HG03378 (cell line): Measurements from ENCODE around the gene THSD4.
"Not testable (repeated sequence)": the region's sequence is repeated elsewhere in the genome, so short reads cannot be mapped to it uniquely, and the experiment has no call there.

Experiments used
- ATAC-seq: cut with Tn5 transposase; IDR thresholded peaks from one replicate; pipeline ENCODE4 v1.9.1; 2021; ENCODE audit warnings: mild to moderate bottlenecking, moderate library complexity; ENCODE audit not compliant: unreplicated experiment

THSD4 gene

GRCh38 chr15:71362987-71363968 lies 248.0 kb downstream of the THSD4 start:
- no peak for ATAC-seq

GRCh38 chr15:71364117-71364584 lies 248.9 kb downstream of the THSD4 start:
- no peak for ATAC-seq

DNA sequence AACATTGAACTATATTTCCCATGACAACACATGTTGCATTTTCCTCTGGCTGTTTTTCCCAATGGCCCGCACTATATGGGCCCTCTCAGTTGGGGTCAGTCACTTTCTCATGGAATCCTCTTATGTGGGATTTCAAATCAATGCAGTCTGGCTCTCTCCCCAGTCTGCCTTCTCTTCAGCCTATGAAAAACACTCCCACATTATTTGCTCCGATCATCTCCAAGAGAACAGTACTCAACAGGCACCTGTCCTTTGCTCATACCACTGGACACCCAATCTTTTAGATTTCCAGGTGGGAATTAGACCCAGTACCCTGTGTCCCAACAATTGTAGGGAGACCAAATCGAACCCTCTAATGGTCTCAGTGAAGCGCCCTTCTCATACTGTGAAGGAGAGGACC lies 251.3 kb downstream of the THSD4 start:
- ATAC-seq: no peak

DNA sequence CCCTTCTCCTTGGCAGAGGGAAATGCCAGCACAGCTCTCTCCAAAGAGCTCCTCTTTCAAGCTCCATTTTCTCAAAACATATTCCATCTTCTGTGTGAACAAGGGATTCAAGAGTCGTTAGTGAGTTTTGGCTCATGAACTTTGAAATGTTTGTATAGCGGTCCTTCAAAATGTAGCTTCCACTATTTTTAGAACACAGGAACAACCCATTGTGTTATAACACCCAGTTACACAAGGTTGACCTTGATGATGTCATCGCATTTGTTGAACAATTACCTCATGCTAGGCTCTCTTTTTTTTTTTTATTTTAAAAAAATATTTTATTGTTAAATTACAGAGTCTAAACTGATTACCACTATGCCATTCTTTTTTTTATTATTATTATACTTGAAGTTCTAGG lies 251.7 kb downstream of the THSD4 start:
- no peak for ATAC-seq

- not testable (repeated sequence) for ATAC-seq
These were observed 252.5 kb downstream of the THSD4 start for GRCh38 chr15:71367737-71368136.

DNA sequence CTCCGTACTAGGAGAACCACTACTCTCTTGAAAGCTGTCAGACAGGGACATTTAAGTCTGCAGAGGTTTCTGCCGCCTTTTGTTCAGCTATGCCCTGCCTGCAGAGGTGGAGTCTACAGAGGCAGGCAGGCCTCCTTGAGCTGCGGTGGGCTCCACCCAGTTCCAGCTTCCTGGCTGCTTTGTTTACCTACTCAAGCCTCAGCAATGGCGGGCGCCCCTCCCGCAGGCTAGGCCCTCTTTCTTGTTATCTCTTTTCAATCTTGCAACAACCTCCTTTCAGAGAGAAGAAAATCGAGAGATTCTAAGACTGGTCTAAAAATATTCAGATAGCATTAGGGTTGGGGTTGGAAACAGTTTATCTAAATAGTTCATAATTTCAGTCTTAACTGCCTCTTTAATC lies 257.5 kb downstream of the THSD4 start:
- ATAC-seq: not testable (repeated sequence)

DNA sequence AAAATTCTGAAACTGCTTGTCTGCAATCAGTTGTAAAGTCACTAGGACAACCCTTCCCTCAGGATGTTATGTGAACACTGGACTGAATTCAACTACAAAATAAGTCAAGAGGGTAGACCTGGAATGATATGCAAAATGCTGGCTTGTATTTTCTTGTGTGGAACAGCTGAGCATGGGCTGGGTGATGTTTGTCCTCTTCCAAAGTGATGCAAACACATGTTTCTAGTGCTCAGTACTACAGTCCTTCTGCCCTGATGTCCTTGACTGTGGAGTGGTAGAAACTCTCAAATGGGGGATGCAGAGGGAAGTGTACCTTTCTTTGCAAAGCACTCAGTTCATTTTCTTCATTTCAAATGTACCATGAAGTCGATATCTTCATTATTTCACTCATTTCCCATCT lies 258.6 kb downstream of the THSD4 start:
- ATAC-seq: no peak

GRCh38 chr15:71374607-71375352 lies 259.5 kb downstream of the THSD4 start:
- ATAC-seq: no peak

GRCh38 chr15:71375934-71376333 lies 260.7 kb downstream of the THSD4 start:
- no peak for ATAC-seq

GRCh38 chr15:71379893-71380292 lies 264.6 kb downstream of the THSD4 start:
- no peak for ATAC-seq

DNA sequence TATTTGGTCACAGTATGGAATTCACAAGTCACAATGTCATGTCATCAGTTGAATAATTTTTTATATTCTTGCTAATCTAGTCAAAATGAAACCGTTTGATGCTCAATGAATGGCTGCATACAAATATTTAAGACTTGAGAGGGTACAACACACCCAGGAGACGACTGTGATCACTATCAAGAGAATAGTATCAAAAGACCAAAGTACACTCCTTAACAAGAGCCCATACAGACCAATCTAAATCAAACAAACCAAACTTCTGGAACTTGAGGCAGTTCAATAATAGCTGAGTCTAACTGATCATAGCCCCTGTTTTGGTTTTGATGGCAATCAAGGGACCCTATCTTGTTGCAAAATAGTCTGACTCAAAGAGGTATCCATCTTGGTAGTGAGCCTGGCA lies 265.1 kb downstream of the THSD4 start:
- ATAC-seq: no peak

- ATAC-seq: no peak
These were observed 269.2 kb downstream of the THSD4 start for GRCh38 chr15:71384501-71384900.

- ATAC-seq: no peak
These were observed 269.8 kb downstream of the THSD4 start for GRCh38 chr15:71385026-71385425.

GRCh38 chr15:71385457-71385856 lies 270.2 kb downstream of the THSD4 start:
- no peak for ATAC-seq

DNA sequence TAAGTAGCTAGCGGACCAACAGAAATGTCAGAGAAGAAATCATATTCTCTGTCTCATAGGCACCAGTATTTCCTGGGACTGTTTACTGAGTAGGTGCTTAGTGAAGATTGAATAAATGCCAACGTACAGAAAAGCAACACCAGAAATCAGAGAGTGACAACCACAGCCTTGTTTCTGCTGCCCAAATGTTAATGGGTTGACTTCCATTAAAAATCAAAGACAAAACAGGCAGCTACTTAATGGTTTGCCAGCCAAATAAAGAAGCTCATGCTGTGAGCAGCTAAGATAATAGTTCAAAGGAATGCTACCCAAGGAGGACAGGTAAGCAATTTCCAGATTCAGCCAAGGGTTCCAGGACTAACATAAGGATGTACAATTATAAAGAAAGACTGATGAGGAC lies 270.7 kb downstream of the THSD4 start:
- no peak for ATAC-seq

DNA sequence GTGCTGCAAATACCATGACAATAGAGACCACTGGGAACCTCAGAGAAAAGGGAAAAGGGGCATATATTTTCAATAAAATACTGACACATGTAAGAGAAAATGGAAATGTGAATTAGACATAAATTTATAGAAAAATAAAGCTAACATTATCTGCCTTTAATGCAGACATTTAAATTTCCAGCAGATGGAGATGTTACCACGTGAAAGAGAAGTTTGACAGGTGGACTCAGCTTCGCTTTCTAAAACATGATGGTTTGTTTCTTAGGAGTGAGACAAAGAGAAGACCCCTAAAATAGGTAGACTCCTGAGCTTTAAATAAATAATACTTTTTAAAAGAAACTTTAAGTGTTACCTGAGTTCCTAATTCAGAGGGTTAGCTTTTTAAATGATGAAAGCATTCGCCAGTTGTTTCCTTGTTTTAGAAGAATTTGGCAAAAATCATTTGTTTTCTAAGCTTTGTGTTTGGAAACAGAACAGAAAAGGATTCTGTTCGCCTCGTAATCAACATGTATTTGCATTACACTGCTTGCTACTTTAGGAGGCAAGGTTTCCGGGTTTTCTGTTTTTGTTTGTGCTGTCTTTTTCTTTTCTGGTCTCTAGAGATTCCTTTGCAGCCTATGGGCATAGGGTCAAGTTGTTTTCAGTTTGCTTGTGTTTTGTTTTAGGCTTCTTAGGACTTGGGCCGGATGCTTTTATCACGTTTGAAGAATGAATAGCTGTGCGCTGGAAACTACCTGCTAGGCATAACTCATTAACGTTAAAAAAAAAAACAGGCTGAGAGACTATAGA lies 271.4 kb downstream of the THSD4 start:
- no peak for ATAC-seq

DNA sequence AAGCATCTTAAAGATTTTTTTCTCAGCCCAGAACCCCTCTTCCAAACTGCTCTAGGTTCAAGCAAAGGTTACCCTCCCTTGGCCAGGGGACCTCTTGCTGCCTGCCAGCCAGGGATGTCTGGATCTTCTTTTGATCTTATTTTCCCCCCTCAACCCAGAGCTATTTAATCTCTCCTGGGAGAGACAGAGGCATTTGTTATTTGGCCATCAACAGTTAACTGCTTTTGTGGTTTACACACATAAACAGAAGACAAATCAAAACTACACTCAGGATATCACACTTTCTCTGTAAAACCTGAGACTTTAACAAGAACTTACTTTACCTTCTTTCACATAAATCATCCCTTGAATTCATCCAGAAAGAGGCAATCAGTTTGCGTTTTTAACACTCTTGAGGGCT lies 272.5 kb downstream of the THSD4 start:
- ATAC-seq: no peak

GRCh38 chr15:71390096-71390495 lies 274.8 kb downstream of the THSD4 start:
- no peak for ATAC-seq

GRCh38 chr15:71391421-71392088 lies 276.3 kb downstream of the THSD4 start:
- ATAC-seq: no peak

DNA sequence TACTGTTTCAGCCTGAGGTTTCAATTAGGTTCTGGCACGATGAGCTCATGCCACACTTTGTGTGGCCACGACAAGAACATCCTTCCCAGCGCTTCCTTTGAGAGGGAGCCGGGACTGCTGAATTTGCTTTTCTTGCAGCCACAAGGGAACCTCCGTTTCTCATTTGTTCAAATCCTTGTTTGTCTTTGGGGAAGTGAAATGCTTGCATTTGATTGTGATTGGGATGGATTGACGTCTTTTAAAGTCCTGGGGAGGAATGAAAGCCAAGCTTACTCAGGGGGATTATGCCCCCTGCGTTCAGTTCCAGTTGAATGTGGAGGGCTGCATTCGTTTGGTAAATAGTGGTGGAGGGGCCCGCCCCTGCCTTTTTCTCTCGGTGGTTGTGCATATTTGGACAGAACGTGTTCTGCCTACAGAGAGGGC lies 277.6 kb downstream of the THSD4 start:
- no peak for ATAC-seq
